H9 (cell line): ENCODE data around the gene NPC1L1. TPM values are rescaled to one million over a fixed set of nuclear protein-coding genes. Genes with fewer than 3 reads are reported as not detected.

Experiments used
- DNase-seq: peaks from one replicate; pipeline ENCODE4 v3.0.0-alpha.2; 2017
- H2AFZ ChIP-seq: one replicate; pipeline ENCODE4 v1.6.1; 2013; ENCODE audit warnings: mild to moderate bottlenecking, low read length, control low read depth, moderate library complexity
- H2AK5ac ChIP-seq: 2 replicates; pipeline ENCODE4 v1.6.1; 2013; ENCODE audit warnings: low read length, control low read depth, mixed read lengths; ENCODE audit not compliant: insufficient read length
- H2BK120ac ChIP-seq: one replicate; pipeline ENCODE4 v1.6.1; 2013; ENCODE audit warnings: low read depth, mild to moderate bottlenecking, low read length, control low read depth, inconsistent platforms; ENCODE audit not compliant: poor library complexity, severe bottlenecking
- H2BK12ac ChIP-seq: 2 replicates; pipeline ENCODE4 v1.6.1; 2013; ENCODE audit warnings: low read length, control low read depth, mixed read lengths, low read depth; ENCODE audit not compliant: insufficient read length
- H2BK15ac ChIP-seq: 2 replicates; pipeline ENCODE4 v1.6.1; 2013; ENCODE audit warnings: low read depth, low read length, control low read depth
- H2BK20ac ChIP-seq: one replicate; pipeline ENCODE4 v1.6.1; 2013; ENCODE audit warnings: low read depth, mild to moderate bottlenecking, low read length, control low read depth, inconsistent platforms; ENCODE audit not compliant: poor library complexity, severe bottlenecking
- H2BK5ac ChIP-seq: 2 replicates; pipeline ENCODE4 v1.6.1; 2013; ENCODE audit warnings: low read length, control low read depth, mixed read lengths; ENCODE audit not compliant: insufficient read length
- H3K14ac ChIP-seq: 2 replicates; pipeline ENCODE4 v1.6.1; 2013; ENCODE audit warnings: low read length, control low read depth; ENCODE audit not compliant: insufficient read depth
- H3K18ac ChIP-seq: 2 replicates; pipeline ENCODE4 v1.6.1; 2013; ENCODE audit warnings: low read depth, mild to moderate bottlenecking, mixed read lengths, low read length, control low read depth; ENCODE audit not compliant: insufficient read length
- H3K23ac ChIP-seq: 2 replicates; pipeline ENCODE4 v1.6.1; 2013; ENCODE audit warnings: low read length, control low read depth, mixed read lengths, low read depth; ENCODE audit not compliant: insufficient read length
- H3K23me2 ChIP-seq: 2 replicates; pipeline ENCODE4 v1.6.1; 2013; ENCODE audit warnings: low read depth, mild to moderate bottlenecking, mixed read lengths, low read length, control low read depth; ENCODE audit not compliant: insufficient read length, poor library complexity, severe bottlenecking
- H3K27ac ChIP-seq: 2 replicates; pipeline ENCODE4 v1.5.1; 2013; ENCODE audit warnings: low read length, control low read depth, mixed read lengths, low read depth; ENCODE audit not compliant: insufficient read length
- H3K27me3 ChIP-seq: 2 replicates; pipeline ENCODE4 v1.6.1; 2013; ENCODE audit warnings: low read length, control low read depth, inconsistent platforms; ENCODE audit not compliant: insufficient read depth
- H3K4ac ChIP-seq: 2 replicates; pipeline ENCODE4 v1.6.1; 2013; ENCODE audit warnings: low read depth, mild to moderate bottlenecking, control low read depth, inconsistent platforms, low read length, moderate library complexity
- H3K4me1 ChIP-seq: 2 replicates; pipeline ENCODE4 v1.6.1; 2013; ENCODE audit warnings: low read length, control low read depth, inconsistent platforms; ENCODE audit not compliant: insufficient read depth
- H3K4me2 ChIP-seq: 2 replicates; pipeline ENCODE4 v1.6.1; 2013; ENCODE audit warnings: low read length, control low read depth, mixed read lengths; ENCODE audit not compliant: insufficient read length, insufficient read depth
- H3K56ac ChIP-seq: 2 replicates; pipeline ENCODE4 v1.6.1; 2013; ENCODE audit warnings: low read depth, mild to moderate bottlenecking, mixed read lengths, low read length, control low read depth; ENCODE audit not compliant: insufficient read length
- H3K79me1 ChIP-seq: 2 replicates; pipeline ENCODE4 v1.6.1; 2013; ENCODE audit warnings: low read depth, mild to moderate bottlenecking, moderate library complexity, low read length, control low read depth, inconsistent platforms; ENCODE audit not compliant: insufficient read depth, poor library complexity, severe bottlenecking
- H3K79me2 ChIP-seq: 2 replicates; pipeline ENCODE4 v1.6.1; 2013; ENCODE audit warnings: low read length, control low read depth, inconsistent platforms; ENCODE audit not compliant: insufficient read depth
- H3K9ac ChIP-seq: 2 replicates; pipeline ENCODE4 v1.6.1; 2013; ENCODE audit warnings: low read length, control low read depth, mixed read lengths; ENCODE audit not compliant: insufficient read length; ENCODE audit errors: extremely low read depth
- H3K9me3 ChIP-seq: one replicate; pipeline ENCODE4 v1.6.1; 2013; ENCODE audit warnings: low read depth, low read length, inconsistent platforms; ENCODE audit not compliant: control insufficient read depth
- H3T11ph ChIP-seq: one replicate; pipeline ENCODE4 v1.6.1; 2013; ENCODE audit warnings: mild to moderate bottlenecking, low read length, control low read depth, inconsistent platforms
- H4K20me1 ChIP-seq: one replicate; pipeline ENCODE4 v1.6.1; 2013; ENCODE audit not compliant: control insufficient read depth, insufficient read length, insufficient read depth
- H4K5ac ChIP-seq: 2 replicates; pipeline ENCODE4 v1.6.1; 2013; ENCODE audit warnings: low read depth, mild to moderate bottlenecking, mixed read lengths, low read length, control low read depth; ENCODE audit not compliant: insufficient read length
- H4K8ac ChIP-seq: replicated peaks from 2 replicates; pipeline ENCODE4 v1.6.1; 2013; ENCODE audit warnings: low read length, control low read depth, mixed read lengths, low read depth; ENCODE audit not compliant: insufficient read length
- H4K91ac ChIP-seq: 2 replicates; pipeline ENCODE4 v1.6.1; 2013; ENCODE audit warnings: low read depth, mild to moderate bottlenecking, moderate library complexity, mixed read lengths, low read length, control low read depth; ENCODE audit not compliant: insufficient read length
- H3K27ac Mint-ChIP-seq, 3 experiments: 2 replicates in 2 of 3; 3 replicates in 1 of 3; pipeline ENCODE4 v1.8.0; 2020 to 2021; ENCODE audit warnings: mixed read lengths in 3 of 3, mild to moderate bottlenecking in 1 of 3, moderate library complexity in 1 of 3
- H3K27me3 Mint-ChIP-seq: 2 replicates; pipeline ENCODE4 v1.8.0; 2021; ENCODE audit warnings: low read depth, mild to moderate bottlenecking, moderate library complexity, mixed read lengths
- H3K36me3 Mint-ChIP-seq, 3 experiments: 2 replicates in 2 of 3; 3 replicates in 1 of 3; pipeline ENCODE4 v1.8.0; 2020 to 2021; ENCODE audit warnings: low read depth in 3 of 3, mixed read lengths in 3 of 3; ENCODE audit not compliant: insufficient read depth in 1 of 3
- H3K4me1 Mint-ChIP-seq, 2 experiments: 2 replicates each; pipeline ENCODE4 v1.8.0; 2020; ENCODE audit warnings: mixed read lengths in 2 of 2
- H3K4me3 Mint-ChIP-seq, 2 experiments: 2 replicates in 1 of 2; 3 replicates in 1 of 2; pipeline ENCODE4 v1.8.0; 2020 to 2021; ENCODE audit warnings: mild to moderate bottlenecking in 2 of 2, mixed read lengths in 2 of 2, moderate library complexity in 1 of 2
- H3K9me3 Mint-ChIP-seq, 2 experiments: 2 replicates in 1 of 2; 3 replicates in 1 of 2; pipeline ENCODE4 v1.8.0; 2020; ENCODE audit warnings: mild to moderate bottlenecking in 2 of 2, mixed read lengths in 2 of 2, moderate library complexity in 1 of 2
- CTCF ChIP-seq: fragments of 200-600 bp; sonication (generic); conservative IDR thresholded peaks from 3 replicates; pipeline ENCODE4 v1.8.0; 2021; ENCODE audit warnings: antibody characterized with exemption, mild to moderate bottlenecking
- WGBS: extraction: QIAGEN DNeasy Blood & Tissue Kit; methylation state at CpG from one replicate; pipeline ENCODE4 v1.1.7; 2013; ENCODE audit warnings: missing lambda C conversion rate, low lambda C conversion rate, mixed read lengths; ENCODE audit not compliant: insufficient read length; ENCODE audit errors: extremely low coverage; 5-methylcytosine and 5-hydroxymethylcytosine counted together
- total RNA-seq: library from RNA; stranded (reverse); gene quantifications from 2 replicates; pipeline ENCODE4 v1.2.1, GENCODE V29; 2021

Gene NPC1L1
- total RNA-seq, 1 experiment from 2014 or later: 0.11 TPM

- Histone ChIP-seq H4K8ac (no peak overlapping the region), H3K27ac (no peak overlapping the region), H3T11ph (no peak overlapping the region), H4K91ac (no peak overlapping the region), H3K79me2 (no peaks in the 10 kb centered on the region), H2BK5ac (no peak overlapping the region), H4K5ac (no peak overlapping the region), H2BK20ac (no peak overlapping the region), H2AK5ac (no peak overlapping the region), H3K4me2 (no peak overlapping the region), H3K9ac (no peak overlapping the region), H3K23ac (no peak overlapping the region), H3K4me1 (no peaks in the 10 kb centered on the region), H3K27me3 (no peaks in the 10 kb centered on the region), H2BK120ac (no peak overlapping the region), H3K14ac (no peak overlapping the region), H3K4ac (no peak overlapping the region), H3K79me1 (no peaks in the 10 kb centered on the region), H2AFZ (no peak overlapping the region), H4K20me1 (no peaks in the 10 kb centered on the region), H3K56ac (no peak overlapping the region), H2BK15ac (no peak overlapping the region), H2BK12ac (no peak overlapping the region), H3K9me3 (no peaks in the 10 kb centered on the region), H3K23me2 (no peaks in the 10 kb centered on the region), H3K18ac (no peak overlapping the region)
- TF ChIP-seq CTCF: no peak
- Mint-ChIP-seq H3K9me3 (peaks cover 8 to 11% of the 10 kb centered on the region in 2 experiments), H3K4me3 (no peak overlapping the region), H3K27me3 (peaks cover 5% of the 10 kb centered on the region; the same call in 1 of the 2 replicates), H3K27ac (no peak overlapping the region), H3K4me1 (no peaks in the 10 kb centered on the region), H3K36me3 (no peaks in the 10 kb centered on the region; a peak in 1 of 7 replicates)
- no peak for DNase-seq
- no CpG with 5 or more reads among the region's 7 CpGs for WGBS
Measured at GRCh38 chr7:44512736-44513135, 28.4 kb downstream of the NPC1L1 start.
